Parathyroid adenoma (tissue), 2 donors: ENCODE data around the gene HOXC10.

Experiments
- H2AFZ ChIP-seq: fragments of 300-600 bp; sonication (generic); one replicate; pipeline ENCODE4 v1.7.0; 2017; ENCODE audit warnings: antibody characterized with exemption, mild to moderate bottlenecking
- H3K27ac ChIP-seq: fragments of 300-600 bp; sonication (generic); one replicate; pipeline ENCODE4 v1.7.0; 2017
- H3K27me3 ChIP-seq: fragments of 300-600 bp; sonication (generic); one replicate; pipeline ENCODE4 v1.7.0; 2017; ENCODE audit warnings: low read length; ENCODE audit not compliant: control insufficient read depth, insufficient read depth
- H3K36me3 ChIP-seq: fragments of 300-600 bp; sonication (generic); one replicate; pipeline ENCODE4 v1.7.0; 2017; ENCODE audit warnings: low read length; ENCODE audit not compliant: control insufficient read depth, insufficient read depth
- H3K4me1 ChIP-seq: fragments of 300-600 bp; sonication (generic); one replicate; pipeline ENCODE4 v1.7.0; 2017; ENCODE audit warnings: control low read depth
- H3K4me2 ChIP-seq: fragments of 300-600 bp; sonication (generic); one replicate; pipeline ENCODE4 v1.7.0; 2017; ENCODE audit warnings: low read length
- H3K4me3 ChIP-seq: fragments of 300-600 bp; sonication (generic); one replicate; pipeline ENCODE4 v1.7.0; 2017; ENCODE audit warnings: low read depth, low read length
- H3K79me2 ChIP-seq: fragments of 300-600 bp; sonication (generic); one replicate; pipeline ENCODE4 v1.7.0; 2017; ENCODE audit warnings: control low read depth
- H3K9ac ChIP-seq: fragments of 300-600 bp; sonication (generic); one replicate; pipeline ENCODE4 v1.7.0; 2017; ENCODE audit warnings: mild to moderate bottlenecking
- H3K9me3 ChIP-seq: fragments of 300-600 bp; sonication (generic); one replicate; pipeline ENCODE4 v1.7.0; 2017; ENCODE audit warnings: low read length; ENCODE audit not compliant: control insufficient read depth
- CTCF ChIP-seq: fragments of 300-600 bp; sonication (generic); IDR thresholded peaks from one replicate; pipeline ENCODE4 v1.7.0; 2017; ENCODE audit warnings: antibody characterized with exemption, mild to moderate bottlenecking
- donor health status: primary hyperparathyroidism.

HOXC10 gene

GRCh38 chr12:53938326-53939140, 46.4 kb upstream of the HOXC10 start, which contains the start of gene HOXC13:
Gene HOXC13 (plus strand): TSS chr12:53938831. CDS start chr12:53938907, 76 bp downstream.
- H3K4me1 ChIP-seq = no peaks in the 10 kb centered on the region
- H2AFZ ChIP-seq = no peak within 1 kb of the TSS
- H3K79me2 ChIP-seq = no peaks in the 10 kb centered on the region
- H3K27ac ChIP-seq = no peak within 1 kb of the TSS
- H3K9me3 ChIP-seq = no peaks in the 10 kb centered on the region
- no peak within 1 kb of the TSS for H3K4me3 ChIP-seq
- H3K27me3 ChIP-seq = peaks cover 28% of the 10 kb centered on the region
- no peak within 1 kb of the TSS for H3K4me2 ChIP-seq
- no peak within 1 kb of the TSS for H3K9ac ChIP-seq
- no peak for TF ChIP-seq CTCF
- no peaks in the 10 kb centered on the region for H3K36me3 ChIP-seq

- Histone ChIP-seq H3K36me3 (no peaks in the 10 kb centered on the region), H3K27me3 (peaks cover 35% of the 10 kb centered on the region), H3K4me3 (no peak overlapping the region), H3K4me1 (no peaks in the 10 kb centered on the region), H3K4me2 (no peak overlapping the region), H2AFZ (no peak overlapping the region), H3K9ac (no peak overlapping the region), H3K9me3 (no peaks in the 10 kb centered on the region), H3K27ac (no peak overlapping the region), H3K79me2 (no peaks in the 10 kb centered on the region)
- no peak for TF ChIP-seq CTCF
These were observed 45.5 kb upstream of the HOXC10 start for GRCh38 chr12:53939141-53940108.

DNA sequence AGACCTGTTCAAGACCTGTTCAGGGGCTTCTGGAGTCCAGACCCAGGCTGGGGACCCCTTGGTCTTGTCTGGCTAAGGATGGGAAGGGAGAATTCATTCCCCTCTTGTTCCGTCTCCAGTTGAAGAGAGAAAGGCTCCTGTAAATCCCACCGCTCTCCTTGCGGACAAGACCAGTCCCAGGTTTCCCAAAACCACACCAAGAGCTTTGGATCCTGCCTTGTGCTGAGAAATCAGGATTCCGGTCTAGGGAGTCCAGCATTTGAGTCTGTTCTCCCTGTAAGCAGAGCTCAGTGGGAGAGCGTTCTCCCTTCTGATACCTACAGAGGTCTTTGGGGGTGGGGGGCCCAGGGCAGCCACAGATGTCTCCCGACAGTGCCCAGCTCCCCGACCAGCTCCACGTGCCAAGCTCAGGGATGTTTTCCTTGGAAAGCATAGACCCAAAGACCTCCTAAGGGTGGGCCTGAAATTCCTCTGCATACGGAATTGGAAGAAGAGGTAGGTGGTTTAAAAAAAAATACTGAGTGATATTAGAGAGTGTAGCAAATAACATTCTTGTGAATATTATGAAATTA, 44.4 kb upstream of the HOXC10 start:
- H3K4me3 ChIP-seq = no peak overlapping the region

DNA sequence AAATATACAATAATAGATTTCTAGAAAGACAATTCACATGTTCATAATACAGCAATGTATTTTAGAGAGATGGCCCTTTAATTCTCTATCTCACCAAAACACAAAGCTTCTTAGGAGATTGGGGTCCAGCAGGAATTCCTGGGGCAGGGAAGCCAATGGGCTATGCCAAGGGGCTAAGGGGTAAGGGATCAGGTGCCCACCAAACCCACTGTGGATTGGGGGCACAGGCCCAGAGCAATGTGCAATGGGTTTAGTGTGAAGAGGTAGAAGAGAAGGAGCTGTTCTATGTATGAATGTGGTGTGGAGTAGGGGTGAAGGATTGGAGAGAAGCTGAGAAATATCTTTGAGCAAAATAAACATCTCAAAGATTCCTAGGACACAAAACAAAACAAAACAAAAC, 43.8 kb upstream of the HOXC10 start:
- peaks cover 31% of the 10 kb centered on the region for H3K27me3 ChIP-seq
- H3K9me3 ChIP-seq = no peaks in the 10 kb centered on the region
- H3K4me1 ChIP-seq = no peaks in the 10 kb centered on the region
- H3K79me2 ChIP-seq = no peaks in the 10 kb centered on the region
- no peaks in the 10 kb centered on the region for H3K36me3 ChIP-seq
- no peak overlapping the region for H3K4me2 ChIP-seq
- H3K9ac ChIP-seq = no peak overlapping the region
- no peak overlapping the region for H3K4me3 ChIP-seq
- no peak overlapping the region for H3K27ac ChIP-seq
- no peak for TF ChIP-seq CTCF
- H2AFZ ChIP-seq = no peak overlapping the region

More for the DNA sequence above, 44.4 kb upstream of the HOXC10 start:
- no peaks in the 10 kb centered on the region for H3K79me2 ChIP-seq
- H3K27ac ChIP-seq = no peak overlapping the region
- no peak overlapping the region for H3K9ac ChIP-seq
- H3K36me3 ChIP-seq = no peaks in the 10 kb centered on the region
- no peak for TF ChIP-seq CTCF
- no peaks in the 10 kb centered on the region for H3K9me3 ChIP-seq
- H3K4me2 ChIP-seq = no peak overlapping the region
- no peak overlapping the region for H2AFZ ChIP-seq
- peaks cover 28% of the 10 kb centered on the region for H3K27me3 ChIP-seq
- H3K4me1 ChIP-seq = no peaks in the 10 kb centered on the region
